ENCODE measurements around the gene PRTFDC1.

DNA sequence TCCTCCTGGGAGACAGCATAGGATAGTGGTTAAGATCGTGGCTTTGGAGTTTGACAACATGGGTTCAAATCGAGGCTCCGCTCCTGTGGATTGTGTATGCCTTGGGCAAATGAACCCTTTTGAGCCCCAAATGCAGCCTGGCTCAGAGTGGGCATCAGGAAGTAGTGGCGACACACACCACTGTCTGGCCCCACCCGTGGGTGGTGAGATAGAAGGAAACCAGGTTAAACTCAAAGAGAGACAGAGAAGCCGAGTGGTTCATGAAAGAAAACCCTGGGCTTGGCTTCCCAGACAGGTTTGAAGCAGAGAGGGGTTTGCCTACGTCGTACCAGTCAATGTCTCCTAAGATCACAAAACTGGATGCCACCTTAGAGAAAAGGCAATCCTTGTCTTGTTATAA, 57.7 kb downstream of the PRTFDC1 start:
- no peak for TF ChIP-seq POLR2A (IDR thresholded peaks at IDR 0.05; ENCODE audit: low read depth, low read length)
- TF ChIP-seq POLR2AphosphoS5 (IDR thresholded peaks at IDR 0.05; ENCODE audit: low read depth, low read length) = no peak
- no peak for TF ChIP-seq TAF1 (IDR thresholded peaks at IDR 0.05; ENCODE audit: borderline replicate concordance, low read depth, low read length)

Data from GM12892 (cell line).